NT2/D1 (cell line): Measurements from ENCODE around the gene NTHL1.

Experiments
- YY1 ChIP-seq: IDR thresholded peaks from 2 replicates; pipeline ENCODE4 v1.6.1; 2011; ENCODE audit not compliant: insufficient read length, insufficient read depth
- ZNF274 ChIP-seq: IDR thresholded peaks from 2 replicates; pipeline ENCODE4 v1.6.1; 2011; ENCODE audit warnings: mild to moderate bottlenecking, low read depth, low read length

DNA sequence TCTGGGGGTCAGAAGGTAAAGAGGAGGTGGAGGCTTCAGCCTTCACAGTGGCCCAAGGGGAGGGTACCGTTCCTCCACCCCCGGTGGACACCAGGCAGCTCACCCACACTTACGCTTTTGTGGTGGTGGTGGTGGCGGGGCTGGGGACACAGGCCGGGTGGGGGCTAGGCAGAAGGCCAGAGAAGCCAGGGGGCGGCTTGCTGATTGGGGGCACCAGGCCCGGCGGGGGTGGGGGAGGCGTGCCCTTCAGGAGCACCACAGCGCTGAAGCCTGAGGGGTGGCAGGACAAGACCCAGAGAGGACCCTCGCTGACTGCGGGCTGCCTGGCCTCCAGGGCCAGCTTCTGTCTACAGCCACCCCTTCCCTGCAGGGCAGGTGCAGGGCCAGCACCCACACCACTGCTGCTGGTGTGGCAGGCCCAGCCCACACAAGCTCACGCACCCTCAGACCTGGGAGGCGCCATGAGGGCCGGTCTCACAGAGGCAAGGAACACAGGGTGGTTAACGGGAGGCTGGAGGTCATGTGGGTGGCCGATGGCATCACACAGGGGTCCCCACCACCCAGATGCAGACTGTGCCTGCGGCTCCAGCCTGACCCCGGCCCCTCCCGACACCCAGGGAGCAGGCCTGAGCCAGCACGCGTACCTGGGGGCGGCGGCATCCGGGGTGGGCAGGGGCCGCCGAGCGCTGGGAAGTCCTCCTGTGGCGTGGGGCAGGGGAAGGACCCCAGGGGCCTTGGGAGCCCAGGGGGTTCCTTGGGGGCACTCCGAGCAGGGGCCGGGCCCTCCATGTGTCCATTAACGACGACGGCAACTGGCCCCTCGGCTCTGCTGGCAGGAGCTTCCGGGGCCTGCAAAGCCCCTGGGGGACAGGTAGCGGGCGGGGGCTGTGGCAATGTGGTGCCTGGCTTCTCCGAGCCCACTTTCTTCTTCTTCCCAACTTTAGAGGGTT, 48.5 kb downstream of the NTHL1 start:
- TF ChIP-seq ZNF274 (no peak), YY1 (no peak)
